GM06990 (cell line): ENCODE measurements around the gene C3orf20.

Source experiments
- DNase-seq: peaks from one replicate; pipeline ENCODE4 v3.0.0-alpha.2; 2011; ENCODE audit not compliant: insufficient read length; ENCODE audit errors: extremely low read depth
- H3K27me3 ChIP-seq: replicated peaks from 2 replicates; pipeline ENCODE4 v1.6.0; 2011; ENCODE audit warnings: low read length; ENCODE audit not compliant: control insufficient read depth, insufficient read depth
- H3K36me3 ChIP-seq: 2 replicates; pipeline ENCODE4 v1.5.1; 2011; ENCODE audit warnings: low read length; ENCODE audit not compliant: control insufficient read depth, insufficient read depth
- H3K4me3 ChIP-seq: replicated peaks from 2 replicates; pipeline ENCODE4 v1.5.1; 2011; ENCODE audit warnings: low read depth, mild to moderate bottlenecking, control low read depth, low read length
- CTCF ChIP-seq: IDR thresholded peaks from 2 replicates; pipeline ENCODE4 v1.5.1; 2011; ENCODE audit warnings: low read length, control low read depth, mild to moderate bottlenecking, inconsistent platforms; ENCODE audit not compliant: insufficient read depth, poor library complexity, severe bottlenecking

The C3orf20 gene

GRCh38 chr3:14768182-14768790 is 93.3 kb downstream of the C3orf20 start:
- TF ChIP-seq CTCF, result no peak
- DNase-seq, result no peak
- Histone ChIP-seq H3K36me3 (no peaks in the 10 kb centered on the region), H3K4me3 (no peak overlapping the region), H3K27me3 (no peaks in the 10 kb centered on the region)

DNA sequence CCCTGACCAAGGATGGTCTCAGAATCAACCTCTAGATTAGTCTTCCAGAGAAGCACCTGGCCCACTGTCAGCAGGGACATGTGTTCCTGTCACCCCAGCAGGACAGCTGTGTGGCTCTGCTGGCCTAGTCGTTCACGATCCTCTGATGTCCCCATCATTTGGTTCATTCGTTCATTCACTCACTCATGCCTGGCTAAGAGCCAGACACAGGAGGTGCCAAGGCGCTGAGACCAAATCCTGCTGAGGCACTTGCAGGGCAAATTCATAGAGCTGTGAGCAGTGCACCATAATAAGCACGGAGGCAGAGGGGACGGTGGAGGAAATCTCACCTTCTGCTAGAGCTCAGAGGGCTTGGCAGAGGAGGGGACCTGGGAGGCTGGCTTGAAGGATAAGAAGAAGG is 93.9 kb downstream of the C3orf20 start:
- Histone ChIP-seq H3K36me3 (no peaks in the 10 kb centered on the region), H3K4me3 (no peak overlapping the region), H3K27me3 (no peaks in the 10 kb centered on the region)
- no peak for TF ChIP-seq CTCF
- DNase-seq, result no peak

GRCh38 chr3:14769544-14770325 is 94.8 kb downstream of the C3orf20 start:
- Histone ChIP-seq H3K4me3 (no peak overlapping the region), H3K36me3 (no peaks in the 10 kb centered on the region), H3K27me3 (no peaks in the 10 kb centered on the region)
- TF ChIP-seq CTCF, result no peak
- no peak for DNase-seq

DNA sequence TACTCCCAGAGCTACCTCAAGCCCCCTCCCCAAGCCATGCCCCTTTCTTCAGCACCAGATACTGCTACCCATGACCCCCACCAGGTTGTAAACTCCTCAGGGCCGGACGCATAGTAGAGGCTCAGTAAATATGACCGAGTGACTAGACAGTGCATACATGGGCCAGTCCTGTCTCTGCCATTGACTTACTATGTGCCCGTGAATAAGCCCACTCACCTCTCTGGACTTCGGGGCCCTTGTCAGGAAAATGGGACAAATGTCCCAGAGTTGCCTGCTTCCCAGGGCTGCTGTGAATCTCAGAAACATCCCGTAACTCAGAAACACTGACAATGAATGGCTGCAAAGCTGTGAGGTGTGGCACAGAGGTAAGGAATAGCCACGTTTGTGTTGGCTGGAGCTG is 95.7 kb downstream of the C3orf20 start:
- DNase-seq, result no peak
- Histone ChIP-seq H3K27me3 (no peaks in the 10 kb centered on the region), H3K4me3 (no peak overlapping the region), H3K36me3 (no peaks in the 10 kb centered on the region)
- TF ChIP-seq CTCF, result no peak

DNA sequence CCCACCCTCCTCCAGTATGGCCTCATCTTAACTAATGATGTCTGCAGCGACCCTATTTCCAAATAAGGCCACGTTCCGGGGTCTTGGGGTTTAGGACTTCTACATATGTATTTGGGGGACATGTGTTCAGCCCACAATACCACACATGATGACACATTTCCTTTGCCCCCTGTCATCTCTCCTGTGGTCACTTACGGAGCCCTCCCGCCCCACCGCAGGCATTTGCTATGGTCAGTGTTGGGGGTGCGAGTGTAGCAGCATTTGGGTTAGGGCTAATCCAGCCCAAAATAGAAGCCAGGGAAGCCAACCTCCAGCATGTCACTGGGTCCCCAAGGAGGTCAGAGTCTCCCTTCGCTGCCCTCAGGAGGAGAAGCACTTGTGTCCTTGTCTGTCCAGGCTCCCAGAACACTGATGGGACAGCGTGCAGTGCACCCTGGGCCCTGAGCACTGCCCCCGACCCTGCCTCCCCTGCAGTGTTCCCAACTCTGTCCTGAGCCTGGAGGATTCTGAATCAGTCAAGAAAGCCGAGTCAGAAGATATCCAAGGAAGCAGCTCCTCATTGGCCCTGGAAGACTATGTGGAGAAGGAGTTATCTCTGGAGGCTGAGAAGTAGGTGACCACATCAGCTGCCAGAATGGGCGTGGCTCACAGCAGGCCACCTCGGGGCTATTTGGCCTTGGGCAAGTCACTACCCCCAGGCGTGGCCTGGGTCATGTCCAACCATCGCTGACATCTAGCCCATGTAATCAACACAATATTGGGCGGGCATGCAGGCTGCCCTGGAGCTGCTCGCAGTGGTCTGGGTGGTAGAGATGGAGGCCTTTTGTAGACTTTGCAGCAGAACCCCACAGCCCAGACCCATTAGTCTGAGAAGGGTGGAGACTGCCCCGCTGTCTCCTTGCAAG is 96.9 kb downstream of the C3orf20 start:
- Histone ChIP-seq H3K4me3 (no peak overlapping the region), H3K36me3 (no peaks in the 10 kb centered on the region), H3K27me3 (no peaks in the 10 kb centered on the region)
- TF ChIP-seq CTCF, result no peak
- no peak for DNase-seq
